GM21423 (cell line): ENCODE measurements around the gene FBXO28.
A peak's percentile ranks its signal among the peaks of the same experiment; 100 is the strongest.
"Not testable (repeated sequence)": the region's sequence is repeated elsewhere in the genome, so short reads cannot be mapped to it uniquely, and the experiment has no call there.

Source experiments
- ATAC-seq: cut with Tn5 transposase; IDR thresholded peaks from one replicate; pipeline ENCODE4 v1.9.1; 2021; ENCODE audit warnings: mild to moderate bottlenecking, moderate library complexity; ENCODE audit not compliant: unreplicated experiment

The FBXO28 gene, protein sequence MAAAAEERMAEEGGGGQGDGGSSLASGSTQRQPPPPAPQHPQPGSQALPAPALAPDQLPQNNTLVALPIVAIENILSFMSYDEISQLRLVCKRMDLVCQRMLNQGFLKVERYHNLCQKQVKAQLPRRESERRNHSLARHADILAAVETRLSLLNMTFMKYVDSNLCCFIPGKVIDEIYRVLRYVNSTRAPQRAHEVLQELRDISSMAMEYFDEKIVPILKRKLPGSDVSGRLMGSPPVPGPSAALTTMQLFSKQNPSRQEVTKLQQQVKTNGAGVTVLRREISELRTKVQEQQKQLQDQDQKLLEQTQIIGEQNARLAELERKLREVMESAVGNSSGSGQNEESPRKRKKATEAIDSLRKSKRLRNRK

DNA sequence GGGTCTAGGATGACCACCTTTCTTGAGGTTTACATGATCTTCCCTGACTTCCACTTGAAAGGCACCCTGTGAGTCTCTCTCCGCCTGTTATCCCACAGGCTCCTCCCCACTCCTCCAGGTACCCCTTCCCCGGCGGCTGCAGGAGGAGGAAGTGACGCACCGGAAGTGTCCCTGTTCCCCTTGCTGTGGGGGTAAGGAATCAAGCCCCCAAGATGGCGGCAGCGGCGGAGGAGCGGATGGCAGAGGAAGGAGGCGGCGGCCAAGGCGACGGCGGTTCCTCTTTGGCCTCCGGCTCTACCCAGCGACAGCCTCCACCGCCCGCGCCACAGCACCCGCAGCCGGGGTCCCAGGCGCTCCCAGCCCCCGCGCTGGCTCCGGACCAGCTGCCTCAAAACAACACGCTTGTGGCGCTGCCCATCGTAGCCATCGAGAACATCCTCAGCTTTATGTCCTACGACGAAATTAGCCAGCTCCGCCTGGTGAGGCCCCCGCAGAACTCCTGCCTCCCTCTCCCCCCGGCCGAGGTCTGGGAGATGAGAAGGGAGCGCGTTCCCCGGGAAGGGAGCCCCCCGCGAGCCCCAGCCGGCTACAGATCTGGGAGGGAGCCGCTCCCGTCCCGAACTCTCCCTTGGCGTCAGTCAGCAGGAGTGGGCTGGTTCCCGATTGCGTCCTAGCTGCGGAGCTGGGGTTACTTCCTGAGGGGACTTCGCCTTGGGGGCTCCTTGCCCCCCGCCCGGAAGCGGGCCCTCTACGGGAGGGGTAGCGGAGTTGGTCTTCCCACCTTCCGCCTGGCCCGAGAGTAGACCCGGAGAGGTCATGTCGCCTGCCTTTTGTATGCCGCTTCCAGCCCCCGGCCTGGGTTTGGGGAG, at the start of gene FBXO28:
FBXO28 (plus strand) TSS at position 194 of the 869 bp plus-strand sequence; CDS start at position 213, 19 bp downstream.
- ATAC-seq: peak; percentile 96

DNA sequence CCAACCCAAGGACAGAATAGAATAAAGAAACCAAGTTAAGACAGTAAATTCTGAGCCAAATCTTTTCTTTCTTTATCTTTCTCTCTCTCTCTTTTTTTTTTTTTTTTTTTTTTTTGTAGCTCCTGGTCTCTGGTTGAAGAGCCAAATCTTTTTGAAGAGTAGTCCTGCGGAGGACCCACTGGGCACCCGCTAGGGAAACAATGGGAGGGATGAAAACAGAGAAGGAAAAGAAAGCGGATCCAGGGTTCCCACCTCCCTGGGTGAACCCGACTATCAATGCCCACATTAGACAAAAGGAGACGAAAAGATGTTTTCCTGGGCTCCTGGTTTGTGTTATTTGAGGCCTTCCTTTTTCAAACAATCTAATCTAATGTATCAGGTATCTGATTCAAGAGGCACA, 49.8 kb upstream of the FBXO28 start:
- no peak for ATAC-seq

DNA sequence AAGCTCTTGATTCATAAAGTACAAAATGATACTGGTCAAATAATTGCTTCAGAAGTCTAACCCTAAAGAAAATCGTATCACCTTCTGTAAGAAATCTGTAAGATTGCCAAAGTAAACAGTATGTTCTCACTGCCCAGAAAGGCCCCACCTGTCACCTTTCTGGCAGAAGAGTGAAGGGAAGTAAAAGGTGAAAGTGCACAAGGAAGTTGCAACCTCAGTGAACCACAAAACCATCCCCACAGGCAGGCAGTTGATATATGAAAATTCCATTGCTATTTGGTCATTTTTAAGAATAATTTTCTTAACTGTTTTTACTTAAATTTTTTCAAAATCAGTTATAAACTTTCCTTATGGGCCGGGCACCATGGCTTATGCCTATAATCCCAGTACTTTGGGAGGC, 48.5 kb upstream of the FBXO28 start:
- ATAC-seq: no peak

DNA sequence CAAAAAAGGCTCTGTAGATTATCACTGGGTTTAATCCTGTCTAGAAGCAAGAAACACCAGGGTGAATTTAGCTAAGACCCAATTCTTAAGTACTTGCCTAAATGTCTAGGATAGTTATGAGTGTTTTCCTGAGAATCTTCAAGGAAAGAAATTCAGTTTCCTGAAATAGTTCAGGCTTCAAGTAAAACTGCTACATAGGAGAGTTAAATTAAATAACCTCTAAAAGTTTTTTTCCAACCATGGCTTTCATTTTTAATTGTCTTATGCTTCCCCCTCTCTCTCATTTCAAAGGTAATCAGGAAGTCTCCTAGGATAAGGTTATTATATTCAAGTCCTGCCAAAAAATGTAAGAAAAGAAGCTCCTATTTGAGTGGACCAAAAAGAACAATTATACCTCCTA, 46.7 kb upstream of the FBXO28 start:
- ATAC-seq: no peak

DNA sequence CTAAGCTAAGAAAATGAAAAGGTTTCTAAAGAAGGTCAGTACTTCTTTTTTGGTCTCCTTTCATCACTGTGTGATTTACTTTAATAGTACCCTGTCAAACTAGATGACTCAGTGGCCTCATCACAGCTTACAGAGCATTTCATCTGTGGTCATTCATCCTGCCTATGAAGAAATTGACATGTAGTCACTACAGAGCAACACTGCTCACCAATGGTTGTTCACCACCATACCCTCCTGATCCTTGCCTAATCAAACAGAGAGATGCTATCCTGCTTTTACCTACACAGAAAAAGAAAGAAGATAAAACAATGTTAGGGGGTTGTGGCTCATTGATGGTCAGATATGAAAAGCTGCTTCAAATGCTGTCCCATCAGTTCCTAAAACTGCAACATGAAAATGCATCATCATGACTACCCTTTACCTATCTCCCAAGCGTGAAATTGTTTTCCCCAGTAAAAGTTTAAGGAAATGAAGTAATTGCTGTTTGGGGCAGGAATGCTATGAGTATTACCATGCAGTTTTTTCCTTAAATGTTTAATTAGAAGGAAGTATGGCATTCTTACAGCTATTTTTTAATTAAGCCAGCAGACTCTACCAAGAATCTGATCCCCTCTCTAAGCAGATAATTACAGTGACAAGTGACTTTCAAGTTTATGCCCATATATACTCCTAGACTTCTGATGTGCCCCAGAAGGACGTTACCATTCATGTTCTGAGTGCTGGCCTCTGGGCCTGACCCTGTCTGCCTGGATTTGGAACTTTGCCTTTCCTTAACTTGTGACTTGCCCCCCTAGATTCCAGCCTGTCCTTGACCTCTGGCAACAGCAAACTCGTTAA, 46.1 kb upstream of the FBXO28 start:
- ATAC-seq: no peak

DNA sequence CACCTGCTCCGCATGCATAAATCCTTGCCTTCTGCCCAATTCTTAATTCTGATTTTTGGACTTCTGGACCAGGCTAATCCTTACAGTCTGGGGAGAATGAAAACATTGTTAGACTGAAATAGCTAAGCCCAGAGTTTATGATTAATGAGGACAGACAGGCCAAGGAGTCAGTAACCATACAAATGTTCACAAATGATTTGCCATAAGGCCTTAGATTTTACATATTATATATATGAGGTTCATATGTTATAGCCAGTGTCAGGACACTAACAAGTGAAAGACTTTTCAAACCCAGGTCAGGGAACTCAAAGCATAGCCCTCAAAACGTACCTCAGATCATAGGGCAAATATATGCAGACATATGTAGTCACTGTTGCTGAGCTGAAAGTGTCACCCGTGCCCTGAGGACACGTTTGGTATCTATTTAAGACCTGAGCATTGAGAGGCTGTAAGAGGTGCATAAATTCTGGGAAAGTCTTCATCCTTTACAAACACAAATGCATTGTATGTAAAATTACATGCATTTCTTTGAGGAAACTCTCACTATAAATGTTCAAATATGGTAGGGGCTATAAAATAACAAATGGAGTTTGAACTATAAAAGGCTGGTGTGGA, 45.3 kb upstream of the FBXO28 start:
- ATAC-seq: no peak

DNA sequence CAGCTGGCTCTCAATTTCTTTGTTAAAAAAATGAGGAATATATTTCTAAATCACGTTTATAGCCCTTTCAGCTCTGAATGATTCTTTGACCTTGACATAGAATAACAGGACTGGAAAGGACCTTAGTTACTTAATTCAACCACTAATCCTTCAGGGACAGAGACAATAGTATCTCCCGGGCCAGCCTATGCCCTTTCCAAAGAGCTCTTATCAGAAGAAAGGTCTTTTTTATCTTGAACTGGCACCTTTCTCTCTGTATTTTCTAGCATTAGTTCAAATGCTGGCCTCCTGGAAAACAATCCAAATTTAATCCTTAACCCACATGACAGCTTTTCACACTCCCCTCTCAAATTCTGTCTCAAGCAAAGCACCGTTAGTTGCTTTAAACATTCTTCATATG, 44.8 kb upstream of the FBXO28 start:
- no peak for ATAC-seq

DNA sequence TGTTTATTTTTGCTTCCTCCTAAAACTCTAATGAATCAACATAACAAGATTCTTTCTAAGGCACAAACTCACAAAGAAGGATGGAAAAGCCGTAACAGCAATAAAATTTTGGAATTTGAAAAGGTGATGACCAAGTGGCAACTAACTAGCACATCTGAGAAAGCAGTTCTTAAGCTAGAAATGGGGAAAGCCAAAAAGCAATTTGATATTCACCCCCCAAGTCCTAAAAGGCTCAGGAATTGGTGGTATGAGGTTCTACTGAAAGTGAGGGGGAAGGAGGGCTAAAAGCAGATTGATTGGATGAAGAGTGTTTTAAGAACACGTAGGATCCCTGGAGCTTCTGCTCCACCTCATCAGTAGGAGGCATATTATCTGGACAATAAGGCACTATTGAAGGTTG, 43.4 kb upstream of the FBXO28 start:
- ATAC-seq: no peak

DNA sequence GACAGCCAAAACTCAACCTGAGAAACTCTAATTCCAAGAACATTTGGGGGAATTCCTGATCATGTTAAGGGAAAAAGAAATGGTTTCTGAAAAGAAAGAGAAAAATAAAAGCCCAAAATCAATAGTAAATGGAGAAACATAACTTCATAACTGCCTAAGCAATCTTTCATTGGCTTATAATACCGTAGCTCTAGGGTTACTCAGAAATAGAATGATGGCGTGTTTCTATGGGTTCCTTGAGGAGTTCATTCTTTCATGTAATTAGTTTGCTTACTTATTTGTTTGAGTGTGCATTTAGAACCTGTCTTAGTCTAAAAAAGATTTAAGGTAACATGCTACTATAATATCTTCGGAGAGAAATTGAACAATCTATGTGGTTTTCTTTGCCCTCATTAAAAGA, 37.5 kb upstream of the FBXO28 start:
- ATAC-seq: no peak

DNA sequence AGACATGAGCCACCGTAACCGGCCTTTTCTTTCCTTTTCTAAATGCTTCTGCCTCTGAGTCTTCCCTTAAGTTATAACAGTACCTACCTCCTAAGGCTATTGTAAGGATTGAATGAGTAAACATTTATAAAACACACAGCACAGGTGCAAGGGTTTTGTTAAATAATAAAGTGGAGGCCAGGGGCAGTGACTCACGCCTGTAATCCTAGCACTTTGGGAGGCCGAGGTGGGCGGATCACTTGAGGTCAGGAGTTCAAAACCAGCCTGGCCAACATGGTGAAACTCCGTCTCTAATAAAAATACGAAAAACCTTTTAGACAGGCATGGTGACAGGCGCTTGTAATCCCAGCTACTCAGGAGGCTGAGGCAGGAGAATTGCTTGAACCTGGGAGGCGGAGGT, 34.3 kb upstream of the FBXO28 start:
- not testable (repeated sequence) for ATAC-seq

DNA sequence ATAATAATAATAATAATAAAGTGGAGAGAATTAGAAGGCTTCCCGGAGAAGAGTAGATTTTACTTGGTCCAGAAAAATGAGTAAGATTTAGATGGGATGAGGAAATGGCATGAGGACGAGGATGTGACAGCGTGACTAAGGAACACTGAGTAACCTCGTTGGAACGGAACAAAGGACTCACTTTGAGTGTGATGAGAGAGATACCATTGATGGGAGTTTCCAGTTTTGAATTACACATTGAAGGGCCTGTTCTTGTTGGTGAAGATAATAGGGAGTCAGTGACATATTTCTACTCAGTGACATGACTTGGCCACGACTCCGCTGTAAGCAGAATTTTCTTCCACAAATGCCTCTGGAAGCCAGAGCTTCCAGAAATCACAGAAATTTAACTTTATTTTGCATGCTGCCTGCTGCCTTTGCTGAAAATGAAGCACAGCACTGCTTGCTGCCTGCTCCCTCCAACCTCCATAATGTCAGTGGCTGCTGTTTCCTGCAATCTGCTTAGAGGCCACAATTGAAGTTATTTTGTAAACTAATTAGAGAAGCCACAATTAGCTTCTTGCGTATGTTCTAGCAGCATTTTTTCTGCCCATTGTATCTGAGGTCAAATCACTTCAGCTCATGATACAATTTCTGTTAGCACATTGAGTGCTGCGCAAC, 33.7 kb upstream of the FBXO28 start:
- no peak for ATAC-seq

DNA sequence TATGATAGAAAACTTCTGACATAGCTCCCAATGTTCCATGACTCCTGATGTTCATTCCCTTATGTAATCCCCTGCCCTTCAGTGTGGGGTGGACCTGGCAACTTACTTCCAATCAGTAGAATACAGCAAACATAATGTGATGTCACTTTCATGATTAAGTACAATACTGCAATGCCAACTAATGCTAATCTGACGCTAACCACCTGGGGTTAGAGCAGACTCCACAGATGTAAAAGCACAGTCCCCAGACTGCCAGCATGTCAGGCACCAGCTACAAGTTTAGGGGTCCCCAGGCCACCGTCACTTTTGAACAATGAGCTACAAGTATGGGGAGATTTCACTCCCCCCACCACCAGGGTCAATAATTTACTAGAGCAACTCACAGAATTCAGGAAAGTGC, 32.3 kb upstream of the FBXO28 start:
- ATAC-seq: no peak

DNA sequence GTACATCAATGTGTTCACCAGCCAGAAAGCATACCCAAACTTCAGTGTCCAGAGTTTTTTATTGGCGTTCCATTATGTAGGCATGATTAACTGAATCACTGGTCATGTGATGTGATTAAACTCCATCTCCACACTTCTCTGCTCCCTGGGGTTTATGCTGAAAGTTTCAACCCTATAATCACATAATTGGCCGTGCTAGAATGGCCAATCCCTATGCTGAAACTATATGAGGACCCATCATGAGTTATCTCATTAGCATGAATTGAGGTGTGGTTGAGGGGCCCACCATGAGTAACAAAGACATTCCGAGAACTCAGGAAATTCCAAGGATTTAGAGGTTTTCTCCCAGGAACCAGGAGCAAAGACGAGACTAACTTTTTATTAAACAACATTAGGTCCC, 31.8 kb upstream of the FBXO28 start:
- ATAC-seq: no peak

DNA sequence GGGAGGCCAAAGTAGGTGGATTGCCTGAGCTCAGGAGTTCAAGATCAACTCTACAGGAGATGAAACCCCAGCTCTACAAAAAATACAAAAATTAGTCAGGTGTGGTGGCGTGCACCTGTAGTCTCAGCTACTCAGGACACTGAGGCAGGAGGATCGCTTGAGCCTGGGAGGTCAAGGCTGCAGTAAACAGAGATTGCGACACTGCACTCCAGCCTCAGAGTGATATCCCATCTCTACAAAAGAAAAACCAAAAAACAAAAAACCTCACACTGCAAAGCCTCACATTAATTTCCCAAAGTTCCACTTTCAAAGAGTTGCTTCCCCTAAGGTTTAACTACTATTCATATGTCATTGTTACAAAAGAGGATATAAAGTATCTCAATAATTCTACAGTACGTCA, 29.0 kb upstream of the FBXO28 start:
- no peak for ATAC-seq

DNA sequence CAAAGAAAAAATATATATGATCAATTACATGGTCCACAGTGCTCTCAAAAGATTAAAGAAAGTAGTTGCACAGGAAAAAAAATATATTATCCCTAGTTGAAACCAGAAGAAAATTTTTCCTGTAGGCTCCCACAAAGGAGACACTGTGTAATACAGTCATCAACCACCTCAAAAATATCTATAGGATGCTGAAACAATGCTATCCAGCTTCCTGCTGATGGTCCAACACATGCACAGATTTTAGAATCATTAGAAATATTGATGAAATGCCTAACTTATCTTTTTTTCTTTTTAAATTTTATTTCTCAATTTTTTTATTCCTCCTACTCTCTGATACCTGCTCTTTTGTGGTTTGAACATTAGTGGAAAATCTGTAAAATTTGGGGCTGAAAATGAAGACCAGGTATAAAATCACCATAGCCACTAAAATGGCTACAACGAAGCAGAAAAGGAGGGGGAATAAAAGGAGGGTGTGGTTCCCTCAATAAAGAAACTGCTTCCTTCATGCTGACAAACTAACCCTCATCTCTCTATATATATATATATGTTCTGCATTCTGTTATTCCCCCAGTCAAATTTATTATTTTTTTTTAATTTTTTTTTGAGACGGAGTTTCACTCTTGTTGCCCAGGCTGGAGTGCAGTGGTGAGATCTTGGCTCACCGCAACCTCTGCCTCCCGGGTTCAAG, 28.3 kb upstream of the FBXO28 start:
- no peak for ATAC-seq

DNA sequence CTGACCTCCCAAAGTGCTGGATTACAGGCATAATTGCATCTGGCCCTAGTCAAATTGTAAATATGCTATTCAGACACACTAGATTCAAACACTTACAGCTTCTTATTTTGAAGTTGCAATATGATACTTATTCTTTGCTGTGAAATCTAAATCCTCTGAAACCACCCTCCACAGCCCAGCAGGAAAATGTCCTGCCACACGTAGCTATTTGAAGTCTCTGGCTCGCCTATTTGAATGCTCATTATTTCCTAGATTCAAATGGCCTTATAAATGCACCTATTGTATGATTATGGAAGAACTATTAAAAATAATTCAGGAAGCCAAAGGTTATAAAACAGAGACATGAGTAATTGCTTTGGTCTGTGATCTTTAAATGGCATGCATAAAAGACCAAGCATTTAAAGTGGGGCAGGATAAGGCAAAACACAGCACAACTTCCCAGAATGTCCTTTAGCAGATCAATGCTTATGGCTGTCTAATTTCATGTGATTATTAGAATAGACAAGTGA, 26.6 kb upstream of the FBXO28 start:
- ATAC-seq: no peak

DNA sequence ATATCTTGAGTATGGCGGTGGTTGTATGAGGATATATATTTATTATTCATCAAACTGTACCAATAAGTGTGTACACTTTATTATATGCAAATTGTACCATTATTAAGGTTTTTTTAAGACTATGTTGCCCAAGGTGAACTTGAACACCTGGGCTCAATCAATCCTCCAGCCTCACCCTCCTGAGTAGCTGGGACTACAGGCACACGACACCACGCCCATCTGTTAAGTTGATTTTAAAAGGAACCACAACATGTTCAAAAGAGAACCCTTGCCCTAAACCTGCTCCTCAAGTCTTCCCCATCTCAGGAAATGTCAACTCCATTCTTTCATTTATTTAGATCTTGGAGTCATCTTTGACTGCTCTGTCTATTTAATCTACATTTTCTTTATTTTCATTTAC, 24.3 kb upstream of the FBXO28 start:
- no peak for ATAC-seq

DNA sequence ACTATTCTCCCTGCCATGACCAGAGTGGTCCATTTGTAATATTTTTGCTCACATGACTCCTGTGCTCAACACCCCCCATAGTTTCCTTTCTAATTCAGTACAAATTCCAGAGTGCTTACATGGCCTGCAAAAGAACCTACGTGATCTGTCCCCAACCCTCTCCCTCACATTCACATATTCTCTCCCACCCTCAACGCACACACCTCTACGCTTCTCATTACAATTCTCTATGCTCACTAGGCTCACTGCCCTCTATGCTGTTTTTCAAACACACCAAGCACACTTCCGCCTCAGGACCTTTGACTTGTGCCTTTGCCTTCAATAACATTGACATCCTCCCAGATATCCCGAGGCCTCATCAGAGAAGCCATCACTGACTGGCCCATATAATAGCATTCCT, 23.8 kb upstream of the FBXO28 start:
- ATAC-seq: no peak

DNA sequence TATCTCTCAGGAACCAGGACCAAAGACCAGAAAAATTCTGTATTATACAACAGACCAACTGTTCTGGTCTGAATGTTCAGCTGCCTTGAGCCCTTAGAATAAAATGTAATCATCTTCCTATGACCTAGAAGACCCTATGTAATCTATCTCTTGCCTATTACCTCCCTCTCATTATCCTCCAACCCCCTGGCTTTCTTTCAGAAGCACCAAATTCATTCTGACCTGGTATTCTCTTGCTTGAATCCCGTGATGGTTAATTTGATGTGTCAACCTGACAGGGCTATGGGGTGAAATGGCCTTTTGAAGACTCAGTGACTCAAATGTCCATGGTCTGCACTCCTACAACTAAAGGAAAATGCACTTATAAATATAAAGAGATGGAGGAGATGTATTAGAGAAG, 21.8 kb upstream of the FBXO28 start:
- ATAC-seq: no peak

DNA sequence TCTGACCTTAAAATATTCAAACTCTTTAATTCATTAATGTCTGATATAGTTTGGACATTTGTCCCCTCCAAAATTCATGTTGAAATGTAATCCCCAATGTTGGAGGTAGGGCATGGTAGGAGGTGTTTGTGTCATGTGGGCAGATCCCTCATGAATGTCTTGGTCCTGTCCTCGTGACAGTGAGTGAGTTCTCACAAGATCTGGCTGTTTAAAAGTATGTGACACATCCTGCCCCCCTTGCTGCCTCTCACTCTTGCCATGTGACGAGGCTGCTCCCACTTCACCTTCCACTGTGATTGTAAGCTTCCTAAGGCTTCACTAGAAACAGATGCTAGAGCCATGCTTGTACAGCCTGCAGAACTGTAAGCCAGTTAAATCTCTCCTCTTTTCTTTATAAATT, 21.3 kb upstream of the FBXO28 start:
- ATAC-seq: no peak
